HG02571 (cell line): Measurements from ENCODE around the gene SLFNL1.

Experiments used
- ATAC-seq: cut with Tn5 transposase; IDR thresholded peaks from one replicate; pipeline ENCODE4 v1.9.1; 2021; ENCODE audit warnings: mild to moderate bottlenecking, moderate library complexity; ENCODE audit not compliant: unreplicated experiment

Gene SLFNL1

DNA sequence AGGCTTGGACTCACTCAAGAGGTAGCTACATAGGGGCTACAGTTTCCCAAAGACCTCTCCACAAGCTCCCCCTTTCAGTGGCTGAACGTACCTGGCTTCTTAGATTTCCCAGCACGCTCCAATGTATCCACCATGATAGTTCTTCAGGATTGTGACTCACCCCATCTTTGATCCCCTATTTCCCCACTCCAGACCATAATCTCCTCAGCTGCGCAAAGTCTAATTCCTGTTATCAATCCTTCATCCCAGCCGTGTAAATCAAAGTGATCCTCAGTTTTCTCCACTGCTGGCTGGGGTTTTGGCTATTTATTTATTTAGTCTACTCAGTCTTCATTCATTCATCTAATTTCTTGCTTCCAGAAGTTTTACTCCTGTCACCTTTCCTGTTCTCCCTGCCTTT lies 55.1 kb downstream of the SLFNL1 start:
- no peak for ATAC-seq
